Neural crest cell (in vitro differentiated cells): ENCODE data around the gene KLRD1. TPM values are rescaled to one million over a fixed set of nuclear protein-coding genes. Genes with fewer than 3 reads are reported as not detected.

Experiments
- DNase-seq: peaks from one replicate; pipeline ENCODE4 v3.0.0; 2021; ENCODE audit warnings: low read depth, mixed read lengths, low spot score
- H3K27ac Mint-ChIP-seq: one replicate; pipeline ENCODE4 v1.8.0; 2021; ENCODE audit warnings: mild to moderate bottlenecking, mixed read lengths; ENCODE audit not compliant: unreplicated experiment
- H3K27me3 Mint-ChIP-seq: 2 replicates; pipeline ENCODE4 v1.8.0; 2021; ENCODE audit warnings: low read depth, mild to moderate bottlenecking, mixed read lengths
- H3K36me3 Mint-ChIP-seq: 2 replicates; pipeline ENCODE4 v1.8.0; 2021; ENCODE audit warnings: low read depth, mild to moderate bottlenecking, mixed read lengths
- H3K4me1 Mint-ChIP-seq: 2 replicates; pipeline ENCODE4 v1.8.0; 2021; ENCODE audit warnings: mixed read lengths
- H3K4me3 Mint-ChIP-seq: one replicate; pipeline ENCODE4 v1.8.0; 2021; ENCODE audit warnings: mild to moderate bottlenecking, mixed read lengths
- H3K9me3 Mint-ChIP-seq: 2 replicates; pipeline ENCODE4 v1.8.0; 2021; ENCODE audit warnings: mixed read lengths
- total RNA-seq: library from RNA; stranded (reverse); gene quantifications from 2 replicates; pipeline ENCODE4 v1.2.1, GENCODE V29; 2021
- TF ChIP-seq, protein P1 (sequence below): fragments of 200-600 bp; sonication (generic); conservative IDR thresholded peaks from 2 replicates; pipeline ENCODE4 v1.5.0; 2021; ENCODE audit warnings: antibody characterized with exemption, mild to moderate bottlenecking

KLRD1 gene
- total RNA-seq, 1 donor from 2014 or later, result 0.12 TPM

DNA sequence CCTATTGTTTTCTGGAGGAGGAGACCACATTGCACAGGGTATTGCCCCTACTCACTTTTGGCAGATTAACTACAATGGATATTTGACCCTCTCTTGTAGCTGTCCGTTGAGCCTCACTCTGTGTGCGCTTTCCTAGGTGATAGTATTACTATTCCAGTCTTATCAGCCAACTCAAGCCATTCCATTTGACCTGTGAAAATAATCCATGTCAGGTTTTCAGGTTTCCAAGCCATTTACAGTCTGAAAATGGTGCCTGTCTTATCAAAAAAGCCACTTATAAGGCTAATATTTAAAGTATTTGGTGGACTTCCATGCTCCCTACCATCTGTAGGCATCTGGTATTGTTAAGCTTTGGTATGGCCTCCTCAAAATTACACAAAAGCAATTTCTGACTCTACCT is 29.6 kb upstream of the KLRD1 start:
- H3K4me1 Mint-ChIP-seq, result no peaks in the 10 kb centered on the region
- peaks cover 5% of the 10 kb centered on the region for H3K9me3 Mint-ChIP-seq
- peaks cover 4% of the 10 kb centered on the region for H3K27me3 Mint-ChIP-seq
- DNase-seq, result no peak
- no peaks in the 10 kb centered on the region for H3K36me3 Mint-ChIP-seq
- H3K4me3 Mint-ChIP-seq, result no peak overlapping the region
- H3K27ac Mint-ChIP-seq, result no peak overlapping the region
- TF ChIP-seq, protein P1, sequence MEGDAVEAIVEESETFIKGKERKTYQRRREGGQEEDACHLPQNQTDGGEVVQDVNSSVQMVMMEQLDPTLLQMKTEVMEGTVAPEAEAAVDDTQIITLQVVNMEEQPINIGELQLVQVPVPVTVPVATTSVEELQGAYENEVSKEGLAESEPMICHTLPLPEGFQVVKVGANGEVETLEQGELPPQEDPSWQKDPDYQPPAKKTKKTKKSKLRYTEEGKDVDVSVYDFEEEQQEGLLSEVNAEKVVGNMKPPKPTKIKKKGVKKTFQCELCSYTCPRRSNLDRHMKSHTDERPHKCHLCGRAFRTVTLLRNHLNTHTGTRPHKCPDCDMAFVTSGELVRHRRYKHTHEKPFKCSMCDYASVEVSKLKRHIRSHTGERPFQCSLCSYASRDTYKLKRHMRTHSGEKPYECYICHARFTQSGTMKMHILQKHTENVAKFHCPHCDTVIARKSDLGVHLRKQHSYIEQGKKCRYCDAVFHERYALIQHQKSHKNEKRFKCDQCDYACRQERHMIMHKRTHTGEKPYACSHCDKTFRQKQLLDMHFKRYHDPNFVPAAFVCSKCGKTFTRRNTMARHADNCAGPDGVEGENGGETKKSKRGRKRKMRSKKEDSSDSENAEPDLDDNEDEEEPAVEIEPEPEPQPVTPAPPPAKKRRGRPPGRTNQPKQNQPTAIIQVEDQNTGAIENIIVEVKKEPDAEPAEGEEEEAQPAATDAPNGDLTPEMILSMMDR, result no peak

- Mint-ChIP-seq H3K36me3 (no peaks in the 10 kb centered on the region), H3K9me3 (peaks cover 5% of the 10 kb centered on the region), H3K4me3 (no peak overlapping the region), H3K27ac (no peak overlapping the region), H3K27me3 (peaks cover 4% of the 10 kb centered on the region), H3K4me1 (no peaks in the 10 kb centered on the region)
- TF ChIP-seq, protein P1, result no peak
- no peak for DNase-seq
Measured at GRCh38 chr12:10279937-10280336, 27.7 kb upstream of the KLRD1 start.

GRCh38 chr12:10283027-10283426 is 24.6 kb upstream of the KLRD1 start:
- no peaks in the 10 kb centered on the region for H3K4me1 Mint-ChIP-seq
- H3K27ac Mint-ChIP-seq, result no peak overlapping the region
- no peaks in the 10 kb centered on the region for H3K9me3 Mint-ChIP-seq
- peaks cover 4% of the 10 kb centered on the region for H3K27me3 Mint-ChIP-seq
- TF ChIP-seq, protein P1, result no peak
- H3K36me3 Mint-ChIP-seq, result no peaks in the 10 kb centered on the region
- DNase-seq, result no peak
- H3K4me3 Mint-ChIP-seq, result no peak overlapping the region

- no peaks in the 10 kb centered on the region for H3K4me1 Mint-ChIP-seq
- H3K9me3 Mint-ChIP-seq, result no peaks in the 10 kb centered on the region
- no peak overlapping the region for H3K4me3 Mint-ChIP-seq
- TF ChIP-seq, protein P1, result no peak
- H3K27ac Mint-ChIP-seq, result no peak overlapping the region
- H3K27me3 Mint-ChIP-seq, result peaks cover 4% of the 10 kb centered on the region
- no peak for DNase-seq
- H3K36me3 Mint-ChIP-seq, result no peaks in the 10 kb centered on the region
Measured at GRCh38 chr12:10285919-10286318, 21.8 kb upstream of the KLRD1 start.

DNA sequence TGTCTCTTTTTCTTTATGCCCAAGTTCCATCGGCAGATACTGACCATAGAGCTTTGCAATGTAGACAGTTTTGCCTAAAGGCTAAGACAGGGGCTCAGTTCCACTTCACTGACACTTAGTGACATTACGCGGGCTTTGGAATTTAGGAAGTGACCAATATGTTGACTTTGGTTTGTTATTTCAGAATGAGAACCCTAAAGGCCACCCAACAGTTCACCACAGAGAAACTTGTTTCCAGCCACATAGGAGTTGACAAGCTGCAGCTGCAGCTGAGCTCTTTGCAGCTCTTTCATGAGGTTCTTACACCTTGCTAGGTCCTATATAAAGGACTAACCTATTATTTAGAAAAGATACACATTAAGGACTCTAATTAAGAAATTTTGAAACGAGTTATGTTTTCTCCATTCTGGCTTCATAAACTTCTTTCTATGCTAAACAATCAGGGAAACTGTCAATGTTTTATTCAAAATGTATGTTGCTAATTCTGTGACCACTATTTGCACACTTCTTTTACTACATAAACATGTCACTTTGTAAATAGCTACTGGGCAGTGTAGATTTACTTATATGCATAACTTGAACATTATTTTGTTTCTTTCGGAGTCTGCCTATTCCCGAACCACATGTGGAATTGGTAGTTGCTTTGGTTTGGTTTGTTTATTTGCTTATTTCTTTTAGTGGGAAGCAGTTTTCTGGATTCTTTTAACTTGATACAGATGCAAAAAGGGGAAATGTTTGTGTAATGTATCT is 18.5 kb upstream of the KLRD1 start:
- Mint-ChIP-seq H3K4me3 (no peak overlapping the region), H3K4me1 (no peaks in the 10 kb centered on the region), H3K27me3 (no peaks in the 10 kb centered on the region), H3K9me3 (peaks cover 2% of the 10 kb centered on the region), H3K27ac (no peak overlapping the region), H3K36me3 (no peaks in the 10 kb centered on the region)
- TF ChIP-seq, protein P1, result no peak
- no peak for DNase-seq
